SK-N-SH treated with all-trans-retinoic acid at 6 μM for 48 hours (cell line): ENCODE data around the gene TYROBP.

Source experiments
- ATAC-seq: fragments of 200-7000 bp; cut with Tn5 transposase; 3 replicates; pipeline ENCODE4 v1.9.1; 2020; ENCODE audit warnings: mild to moderate bottlenecking, moderate library complexity
- ARNTL ChIP-seq: fragments of 450-650 bp; formaldehyde crosslinking; IDR thresholded peaks from 2 replicates; pipeline ENCODE4 v1.5.0; 2020; ENCODE audit warnings: low read depth, mild to moderate bottlenecking, moderate library complexity, borderline replicate concordance
- BACH2 ChIP-seq: fragments of 250-450 bp; sonication (Bioruptor Pico); IDR thresholded peaks from 2 replicates; pipeline ENCODE4 v1.9.0; 2021; ENCODE audit warnings: mild to moderate bottlenecking, borderline replicate concordance
- CSDC2 ChIP-seq: fragments of 250-450 bp; sonication (Bioruptor Pico); IDR thresholded peaks from 2 replicates; pipeline ENCODE4 v1.5.0; 2020; ENCODE audit warnings: mild to moderate bottlenecking, moderate library complexity
- ESRRG ChIP-seq: fragments of 250-450 bp; sonication (Bioruptor Pico); IDR thresholded peaks from 2 replicates; pipeline ENCODE4 v1.6.1; 2021; ENCODE audit warnings: mild to moderate bottlenecking
- GLIS3 ChIP-seq: fragments of 250-450 bp; sonication (Bioruptor Pico); IDR thresholded peaks from 2 replicates; pipeline ENCODE4 v1.5.0; 2020; ENCODE audit warnings: mild to moderate bottlenecking, moderate library complexity
- ISL1 ChIP-seq: fragments of 250-450 bp; sonication (Bioruptor Pico); IDR thresholded peaks from 2 replicates; pipeline ENCODE4 v2.1.2; 2022; ENCODE audit warnings: mild to moderate bottlenecking, moderate library complexity
- OSR1 ChIP-seq: fragments of 250-450 bp; sonication (Bioruptor Pico); IDR thresholded peaks from 2 replicates; pipeline ENCODE4 v1.8.0; 2022; ENCODE audit warnings: moderate library complexity, mild to moderate bottlenecking, inconsistent platforms
- RARB ChIP-seq: fragments of 250-450 bp; sonication (Bioruptor Pico); IDR thresholded peaks from 2 replicates; pipeline ENCODE4 v1.8.0; 2021; ENCODE audit warnings: mild to moderate bottlenecking, moderate library complexity
- SNAI2 ChIP-seq: fragments of 250-450 bp; sonication (Bioruptor Pico); IDR thresholded peaks from 2 replicates; pipeline ENCODE4 v1.5.0; 2020; ENCODE audit warnings: mild to moderate bottlenecking, moderate library complexity
- TCF4 ChIP-seq: fragments of 250-450 bp; sonication (Bioruptor Pico); IDR thresholded peaks from 2 replicates; pipeline ENCODE4 v1.8.0; 2021; ENCODE audit warnings: mild to moderate bottlenecking, moderate library complexity, borderline replicate concordance
- TSHZ2 ChIP-seq: fragments of 250-450 bp; sonication (Bioruptor Pico); IDR thresholded peaks from 2 replicates; pipeline ENCODE4 v1.5.0; 2020; ENCODE audit warnings: mild to moderate bottlenecking, moderate library complexity
- ZC3H10 ChIP-seq: fragments of 250-450 bp; sonication (Bioruptor Pico); IDR thresholded peaks from 2 replicates; pipeline ENCODE4 v1.5.1; 2021; ENCODE audit warnings: mild to moderate bottlenecking, moderate library complexity
- ZFP3 ChIP-seq: fragments of 250-450 bp; sonication (Bioruptor Pico); IDR thresholded peaks from 2 replicates; pipeline ENCODE4 v1.5.0; 2020; ENCODE audit warnings: mild to moderate bottlenecking, moderate library complexity
- ZFP30 ChIP-seq: fragments of 450-650 bp; formaldehyde crosslinking; IDR thresholded peaks from 2 replicates; pipeline ENCODE4 v1.5.0; 2022; ENCODE audit warnings: mild to moderate bottlenecking, moderate library complexity
- ZNF565 ChIP-seq: fragments of 450-650 bp; formaldehyde crosslinking; conservative IDR thresholded peaks from 2 replicates; pipeline ENCODE4 v1.5.0; 2020; ENCODE audit warnings: low read depth, mild to moderate bottlenecking, moderate library complexity
- ZNF70 ChIP-seq: fragments of 450-650 bp; formaldehyde crosslinking; IDR thresholded peaks from 2 replicates; pipeline ENCODE4 v1.5.0; 2020; ENCODE audit warnings: mild to moderate bottlenecking, moderate library complexity
- ZNF8 ChIP-seq: fragments of 450-650 bp; formaldehyde crosslinking; IDR thresholded peaks from 2 replicates; pipeline ENCODE4 v1.5.0; 2020; ENCODE audit warnings: mild to moderate bottlenecking, moderate library complexity
- TF ChIP-seq, protein P1 (sequence below): fragments of 250-450 bp; sonication (Bioruptor Pico); IDR thresholded peaks from 2 replicates; pipeline ENCODE4 v1.8.0; 2020; ENCODE audit warnings: mild to moderate bottlenecking, moderate library complexity, borderline replicate concordance
- TF ChIP-seq, protein P2 (sequence below): fragments of 250-450 bp; sonication (Bioruptor Pico); IDR thresholded peaks from 2 replicates; pipeline ENCODE4 v1.5.1; 2021; ENCODE audit warnings: mild to moderate bottlenecking, moderate library complexity
- TF ChIP-seq, protein P3 (sequence below): fragments of 250-450 bp; sonication (Bioruptor Pico); IDR thresholded peaks from 2 replicates; pipeline ENCODE4 v1.5.1; 2020; ENCODE audit warnings: low read depth, mild to moderate bottlenecking, moderate library complexity
- TF ChIP-seq, protein P4 (sequence below): fragments of 250-450 bp; sonication (Bioruptor Pico); IDR thresholded peaks from 2 replicates; pipeline ENCODE4 v1.8.0; 2021; ENCODE audit warnings: low read depth, mild to moderate bottlenecking, moderate library complexity, borderline replicate concordance

TYROBP gene

DNA sequence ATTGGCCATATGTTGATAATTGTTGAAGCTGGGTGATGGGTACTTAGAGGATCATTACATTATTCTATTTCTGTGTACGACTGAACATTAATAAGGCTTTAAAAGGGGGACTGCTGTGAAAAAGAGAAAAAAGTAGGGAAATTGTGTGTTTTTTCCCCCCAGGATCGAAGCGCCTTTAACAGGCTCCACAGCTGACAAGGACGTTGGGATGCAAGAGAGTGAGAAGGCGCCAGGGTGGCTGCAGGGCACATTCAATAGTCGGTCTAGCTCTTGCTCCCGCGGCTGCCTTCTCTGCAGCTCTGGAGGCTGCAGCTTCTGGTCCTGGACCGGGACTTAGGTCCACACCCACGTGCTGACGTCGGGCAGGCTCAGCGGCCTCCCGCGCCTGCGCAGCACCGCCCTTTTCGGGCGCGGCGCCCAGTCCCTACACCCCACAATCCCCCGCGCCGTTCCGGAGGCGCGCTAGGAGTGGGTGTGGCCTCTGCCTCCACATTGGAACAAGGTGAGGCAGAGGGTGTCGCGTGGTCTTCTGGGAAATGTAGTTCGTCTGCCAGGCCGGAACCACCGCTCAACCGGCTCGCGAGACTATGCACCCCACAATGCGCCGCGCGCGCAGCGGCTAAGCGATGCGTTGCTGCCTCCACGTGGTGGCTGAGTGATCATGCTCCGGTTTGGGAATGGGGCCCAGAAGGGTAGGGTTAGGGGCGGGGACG is 23.2 kb upstream of the TYROBP start:
- peak; percentile 99 for ATAC-seq
- TF ChIP-seq ZNF70 (no peak), ISL1 (CRISPR knock-in tag) (no peak), OSR1 (no peak), GLIS3 (no peak), CSDC2 (CRISPR knock-in tag) (no peak), BACH2 (CRISPR knock-in tag) (no peak)
- TF ChIP-seq, protein P1, sequence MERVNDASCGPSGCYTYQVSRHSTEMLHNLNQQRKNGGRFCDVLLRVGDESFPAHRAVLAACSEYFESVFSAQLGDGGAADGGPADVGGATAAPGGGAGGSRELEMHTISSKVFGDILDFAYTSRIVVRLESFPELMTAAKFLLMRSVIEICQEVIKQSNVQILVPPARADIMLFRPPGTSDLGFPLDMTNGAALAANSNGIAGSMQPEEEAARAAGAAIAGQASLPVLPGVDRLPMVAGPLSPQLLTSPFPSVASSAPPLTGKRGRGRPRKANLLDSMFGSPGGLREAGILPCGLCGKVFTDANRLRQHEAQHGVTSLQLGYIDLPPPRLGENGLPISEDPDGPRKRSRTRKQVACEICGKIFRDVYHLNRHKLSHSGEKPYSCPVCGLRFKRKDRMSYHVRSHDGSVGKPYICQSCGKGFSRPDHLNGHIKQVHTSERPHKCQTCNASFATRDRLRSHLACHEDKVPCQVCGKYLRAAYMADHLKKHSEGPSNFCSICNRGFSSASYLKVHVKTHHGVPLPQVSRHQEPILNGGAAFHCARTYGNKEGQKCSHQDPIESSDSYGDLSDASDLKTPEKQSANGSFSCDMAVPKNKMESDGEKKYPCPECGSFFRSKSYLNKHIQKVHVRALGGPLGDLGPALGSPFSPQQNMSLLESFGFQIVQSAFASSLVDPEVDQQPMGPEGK, result no peak
- TF ChIP-seq, protein P2, sequence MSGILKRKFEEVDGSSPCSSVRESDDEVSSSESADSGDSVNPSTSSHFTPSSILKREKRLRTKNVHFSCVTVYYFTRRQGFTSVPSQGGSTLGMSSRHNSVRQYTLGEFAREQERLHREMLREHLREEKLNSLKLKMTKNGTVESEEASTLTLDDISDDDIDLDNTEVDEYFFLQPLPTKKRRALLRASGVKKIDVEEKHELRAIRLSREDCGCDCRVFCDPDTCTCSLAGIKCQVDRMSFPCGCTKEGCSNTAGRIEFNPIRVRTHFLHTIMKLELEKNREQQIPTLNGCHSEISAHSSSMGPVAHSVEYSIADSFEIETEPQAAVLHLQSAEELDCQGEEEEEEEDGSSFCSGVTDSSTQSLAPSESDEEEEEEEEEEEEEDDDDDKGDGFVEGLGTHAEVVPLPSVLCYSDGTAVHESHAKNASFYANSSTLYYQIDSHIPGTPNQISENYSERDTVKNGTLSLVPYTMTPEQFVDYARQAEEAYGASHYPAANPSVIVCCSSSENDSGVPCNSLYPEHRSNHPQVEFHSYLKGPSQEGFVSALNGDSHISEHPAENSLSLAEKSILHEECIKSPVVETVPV, result no peak
- TF ChIP-seq, protein P3, sequence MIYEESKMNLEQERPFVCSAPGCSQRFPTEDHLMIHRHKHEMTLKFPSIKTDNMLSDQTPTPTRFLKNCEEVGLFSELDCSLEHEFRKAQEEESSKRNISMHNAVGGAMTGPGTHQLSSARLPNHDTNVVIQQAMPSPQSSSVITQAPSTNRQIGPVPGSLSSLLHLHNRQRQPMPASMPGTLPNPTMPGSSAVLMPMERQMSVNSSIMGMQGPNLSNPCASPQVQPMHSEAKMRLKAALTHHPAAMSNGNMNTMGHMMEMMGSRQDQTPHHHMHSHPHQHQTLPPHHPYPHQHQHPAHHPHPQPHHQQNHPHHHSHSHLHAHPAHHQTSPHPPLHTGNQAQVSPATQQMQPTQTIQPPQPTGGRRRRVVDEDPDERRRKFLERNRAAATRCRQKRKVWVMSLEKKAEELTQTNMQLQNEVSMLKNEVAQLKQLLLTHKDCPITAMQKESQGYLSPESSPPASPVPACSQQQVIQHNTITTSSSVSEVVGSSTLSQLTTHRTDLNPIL (CRISPR knock-in tag), result no peak

- no peak for ATAC-seq
- TF ChIP-seq TSHZ2 (CRISPR knock-in tag) (no peak), RARB (CRISPR knock-in tag) (no peak), TCF4 (no peak)
- TF ChIP-seq, protein P4, sequence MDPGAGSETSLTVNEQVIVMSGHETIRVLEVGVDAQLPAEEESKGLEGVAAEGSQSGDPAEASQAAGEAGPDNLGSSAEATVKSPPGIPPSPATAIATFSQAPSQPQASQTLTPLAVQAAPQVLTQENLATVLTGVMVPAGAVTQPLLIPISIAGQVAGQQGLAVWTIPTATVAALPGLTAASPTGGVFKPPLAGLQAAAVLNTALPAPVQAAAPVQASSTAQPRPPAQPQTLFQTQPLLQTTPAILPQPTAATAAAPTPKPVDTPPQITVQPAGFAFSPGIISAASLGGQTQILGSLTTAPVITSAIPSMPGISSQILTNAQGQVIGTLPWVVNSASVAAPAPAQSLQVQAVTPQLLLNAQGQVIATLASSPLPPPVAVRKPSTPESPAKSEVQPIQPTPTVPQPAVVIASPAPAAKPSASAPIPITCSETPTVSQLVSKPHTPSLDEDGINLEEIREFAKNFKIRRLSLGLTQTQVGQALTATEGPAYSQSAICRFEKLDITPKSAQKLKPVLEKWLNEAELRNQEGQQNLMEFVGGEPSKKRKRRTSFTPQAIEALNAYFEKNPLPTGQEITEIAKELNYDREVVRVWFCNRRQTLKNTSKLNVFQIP (CRISPR knock-in tag), result no peak
- TF ChIP-seq, protein P2, result no peak
Measured at GRCh38 chr19:35929876-35930275, 21.8 kb upstream of the TYROBP start.

DNA sequence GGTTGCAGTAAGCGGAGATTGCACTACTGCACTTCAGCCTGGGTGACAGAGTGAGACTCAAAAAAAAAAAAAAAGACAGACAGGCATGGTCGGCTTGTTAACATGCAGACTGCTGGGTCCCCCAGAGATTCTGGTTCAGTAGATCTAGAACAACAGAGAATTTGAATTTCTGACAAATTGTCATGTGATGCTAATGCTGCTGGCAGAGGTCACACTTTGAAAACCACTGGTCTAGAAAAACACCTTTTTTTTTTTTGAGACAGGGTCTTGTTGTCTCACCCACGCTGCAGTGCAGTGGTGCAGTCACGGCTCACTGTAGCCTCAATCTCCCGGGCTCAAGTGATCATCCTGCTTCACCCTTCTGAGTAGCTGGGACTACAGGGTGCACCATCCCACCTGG is 20.4 kb upstream of the TYROBP start:
- no peak for ATAC-seq
- TF ChIP-seq, protein P3 (CRISPR knock-in tag), result no peak
- TF ChIP-seq, protein P2, result no peak
- TF ChIP-seq ZC3H10 (CRISPR knock-in tag) (no peak), ZNF565 (CRISPR knock-in tag) (no peak), ZNF70 (no peak), GLIS3 (no peak), ESRRG (CRISPR knock-in tag) (no peak), ARNTL (no peak), RARB (CRISPR knock-in tag) (no peak), SNAI2 (CRISPR knock-in tag) (no peak), ZFP30 (CRISPR knock-in tag) (no peak), ISL1 (CRISPR knock-in tag) (no peak), ZFP3 (CRISPR knock-in tag) (no peak), ZNF8 (CRISPR knock-in tag) (no peak)
- TF ChIP-seq, protein P1, result no peak
